ENCODE results near the gene WDR82.
A peak's percentile ranks its signal among the peaks of the same experiment; 100 is the strongest.

DNA sequence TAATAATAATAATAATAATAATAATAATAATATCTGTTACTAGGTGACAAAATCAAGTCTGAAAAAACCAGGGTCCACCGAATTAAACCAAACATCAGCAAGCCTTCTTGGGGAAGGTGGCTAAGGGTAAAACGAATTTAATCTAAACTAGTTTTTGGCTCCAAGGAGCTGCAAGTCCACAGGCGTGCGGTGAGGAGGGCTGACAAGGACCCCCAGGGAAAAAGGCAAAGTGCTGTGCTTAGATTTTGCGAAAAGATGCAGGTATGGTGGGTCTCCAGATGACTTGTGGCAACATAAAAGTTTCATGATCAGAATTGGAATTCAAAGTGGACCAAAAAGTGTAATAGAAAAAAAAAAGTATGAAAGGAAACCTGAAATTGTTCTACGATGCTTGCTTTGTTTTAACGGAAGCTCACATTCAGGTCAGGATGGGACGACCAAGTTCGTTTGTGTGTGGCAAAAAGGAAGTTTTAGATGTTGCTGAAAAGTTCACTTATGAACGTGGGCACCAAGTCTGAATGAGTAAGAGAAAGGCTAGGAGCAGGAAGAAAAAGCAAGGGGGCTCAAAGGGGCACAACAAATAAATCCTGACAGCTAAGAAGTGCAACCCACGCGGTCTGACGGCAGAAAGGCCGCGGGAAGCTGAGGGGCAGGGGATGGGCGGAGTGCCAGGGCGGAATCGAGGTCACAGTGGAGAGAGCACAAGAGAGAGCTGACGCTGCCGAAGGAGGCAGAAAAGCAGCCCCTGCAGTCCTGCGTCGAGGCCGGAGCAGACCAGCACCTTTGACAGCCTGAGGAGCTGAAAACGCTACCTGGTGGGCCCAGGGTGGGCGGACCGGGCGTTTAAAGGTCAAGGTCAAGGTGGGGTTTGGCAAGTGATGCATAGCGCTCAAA, 1.1 kb downstream of the WDR82 start:
- no peak for TF ChIP-seq CTCF (conservative IDR thresholded peaks at IDR 0.05; ENCODE audit: low read depth in 2 of 2)
- no peak for TF ChIP-seq EZH2phosphoT487 (IDR thresholded peaks at IDR 0.05; ENCODE audit: unreplicated experiment)
- no peak for TF ChIP-seq EZH2 (IDR thresholded peaks at IDR 0.05; ENCODE audit: low read depth, unreplicated experiment)
- TF ChIP-seq CREB1 (CRISPR knock-in tag; IDR thresholded peaks at IDR 0.05; ENCODE audit: low read depth) = no peak
- no peak for TF ChIP-seq JUNB (IDR thresholded peaks at IDR 0.05; ENCODE audit: unreplicated experiment)
- TF ChIP-seq POLR2AphosphoS5 (IDR thresholded peaks at IDR 0.05; ENCODE audit: low read depth) = peak; percentile 18; the same call in 1 of the 2 replicates
- TF ChIP-seq ZNF331 (CRISPR knock-in tag; IDR thresholded peaks at IDR 0.05; ENCODE audit: low read depth) = no peak

Measured in GM23338 (cell line).